Kidney (tissue), 14 donors: ENCODE results near the gene TIAM2. TPM values are rescaled to one million over a fixed set of nuclear protein-coding genes. Genes with fewer than 3 reads are reported as not detected.

Experiments used
- DNase-seq, 5 donors: peaks; one replicate each; pipeline ENCODE4 v3.0.0-alpha.2; 2013 to 2020
- FAIRE-seq: peaks from 2 replicates; lab custom pipeline; 2012; peaks lifted over from hg19 to GRCh38; lab: Jason Lieb, UNC
- H3K27ac ChIP-seq, 2 donors: one replicate each; pipeline ENCODE4 v1.7.0; 2013; ENCODE audit warnings: low read depth in 2 of 2, low read length in 2 of 2, inconsistent platforms in 1 of 2
- H3K27me3 ChIP-seq: one replicate; pipeline ENCODE4 v1.7.1; 2013; ENCODE audit warnings: low read length, inconsistent platforms; ENCODE audit not compliant: control insufficient read depth, insufficient read depth
- H3K36me3 ChIP-seq, 3 donors: one replicate each; pipeline versions ENCODE4 v1.7.0 to v1.7.1; 2013; ENCODE audit warnings: low read length in 3 of 3, control low read depth in 1 of 3, inconsistent platforms in 1 of 3; ENCODE audit not compliant: insufficient read depth in 3 of 3, control insufficient read depth in 2 of 3
- H3K4me1 ChIP-seq, 3 donors: one replicate each; pipeline versions ENCODE4 v1.7.0 to v1.7.1; 2013; ENCODE audit warnings: low read length in 3 of 3, inconsistent platforms in 1 of 3, low read depth in 1 of 3; ENCODE audit not compliant: control insufficient read depth in 2 of 3, insufficient read depth in 2 of 3
- H3K4me3 ChIP-seq, 3 donors: one replicate each; pipeline versions ENCODE4 v1.7.0 to v1.8.1; 2013; ENCODE audit warnings: low read length in 3 of 3, control low read depth in 1 of 3, inconsistent platforms in 1 of 3
- H3K9ac ChIP-seq, 3 donors: one replicate each; pipeline versions ENCODE4 v1.7.0 to v1.7.1; 2013; ENCODE audit warnings: low read length in 3 of 3, control low read depth in 1 of 3, inconsistent platforms in 1 of 3
- H3K9me3 ChIP-seq, 3 donors: one replicate each; pipeline versions ENCODE4 v1.7.0 to v1.7.1; 2013; ENCODE audit warnings: low read length in 3 of 3, control low read depth in 1 of 3, inconsistent platforms in 1 of 3; ENCODE audit not compliant: control insufficient read depth in 2 of 3, insufficient read depth in 1 of 3
- CTCF ChIP-seq: IDR thresholded peaks from 3 replicates; pipeline ENCODE4 v1.5.1; 2012; ENCODE audit warnings: mild to moderate bottlenecking, moderate library complexity, borderline replicate concordance; ENCODE audit not compliant: insufficient read depth; ENCODE audit errors: extremely low read depth
- intact Hi-C: fragments of 100-400 bp; cut with DNase I; formaldehyde crosslinking; loops from one replicate; pipeline ENCODE4 v1.11.1; 2022
- polyA plus RNA-seq: library from polyadenylated mRNA; stranded (reverse); fragments of 350-450 nt; fragmentation: Illumina TruSeq; extraction: RNeasy Lipid Tissue Mini Kit (QIAGEN cat#74804); gene quantifications from one replicate; pipeline ENCODE4 v1.2.3, GENCODE V29; 2014; ENCODE audit warnings: low read depth, low replicate concordance; ENCODE audit not compliant: insufficient read depth
- total RNA-seq: library from RNA; stranded (reverse); fragmentation: NEBNext Ultra II Directional; extraction: Animal tissue kit (Norgen Biotek cat#: 25700); gene quantifications from one replicate; pipeline ENCODE4 v1.2.1, GENCODE V29; 2021
- donor health status: control.
- donor health status: control.
- donor health status: control.
- donor health status: control.
- donor health status: control.
- donor health status: DM: yes; HTN: yes; CAD: no.
- donor health status: Normal renal cell carcinoma (clear cell type).

The TIAM2 gene
- total and polyA plus RNA-seq, 2 donors from 2014 or later: 6.8 to 7.6 TPM

- H3K27ac ChIP-seq: no peak overlapping the region
- TF ChIP-seq CTCF: no peak
- H3K36me3 ChIP-seq: no peaks in the 10 kb centered on the region
- FAIRE-seq (no peak), DNase-seq (no peak)
- H3K9ac ChIP-seq: no peak overlapping the region
- H3K4me1 ChIP-seq: no peaks in the 10 kb centered on the region
- H3K27me3 ChIP-seq: no peaks in the 10 kb centered on the region
- no peak overlapping the region for H3K4me3 ChIP-seq
- intact Hi-C loops: no loop called here
- no peaks in the 10 kb centered on the region for H3K9me3 ChIP-seq
Measured at GRCh38 chr6:154996841-154997311, 1.8 kb downstream of the TIAM2 start.

GRCh38 chr6:154998855-154999254 lies 3.7 kb downstream of the TIAM2 start:
- Histone ChIP-seq H3K9ac (no peak overlapping the region), H3K27me3 (no peaks in the 10 kb centered on the region), H3K27ac (no peak overlapping the region), H3K9me3 (no peaks in the 10 kb centered on the region), H3K36me3 (no peaks in the 10 kb centered on the region), H3K4me3 (no peak overlapping the region), H3K4me1 (no peaks in the 10 kb centered on the region)
- no peak for TF ChIP-seq CTCF
- FAIRE-seq (no peak), DNase-seq (no peak)
- intact Hi-C loops: no loop called here

- no peak overlapping the region for H3K9ac ChIP-seq
- H3K4me1 ChIP-seq: no peaks in the 10 kb centered on the region
- no peak for TF ChIP-seq CTCF
Measured at GRCh38 chr6:155001482-155001881, 6.4 kb downstream of the TIAM2 start.

GRCh38 chr6:155001934-155002333 lies 6.8 kb downstream of the TIAM2 start:
- intact Hi-C loops: no loop called here
- no peaks in the 10 kb centered on the region for H3K27me3 ChIP-seq
- no peak overlapping the region for H3K9ac ChIP-seq
- no peak for DNase-seq
- H3K4me3 ChIP-seq: no peak overlapping the region
- H3K36me3 ChIP-seq: no peaks in the 10 kb centered on the region
- no peaks in the 10 kb centered on the region for H3K4me1 ChIP-seq
- TF ChIP-seq CTCF: no peak
- H3K9me3 ChIP-seq: no peaks in the 10 kb centered on the region
- H3K27ac ChIP-seq: no peak overlapping the region
- FAIRE-seq: no peak

More at GRCh38 chr6:155001482-155001881, 6.4 kb downstream of the TIAM2 start:
- Histone ChIP-seq H3K4me3 (no peak overlapping the region), H3K27me3 (no peaks in the 10 kb centered on the region), H3K27ac (no peak overlapping the region), H3K36me3 (no peaks in the 10 kb centered on the region), H3K9me3 (no peaks in the 10 kb centered on the region)
- intact Hi-C loops: no loop called here
- DNase-seq: no peak
- FAIRE-seq: no peak
